ENCODE data around the gene PLEKHM2.

DNA sequence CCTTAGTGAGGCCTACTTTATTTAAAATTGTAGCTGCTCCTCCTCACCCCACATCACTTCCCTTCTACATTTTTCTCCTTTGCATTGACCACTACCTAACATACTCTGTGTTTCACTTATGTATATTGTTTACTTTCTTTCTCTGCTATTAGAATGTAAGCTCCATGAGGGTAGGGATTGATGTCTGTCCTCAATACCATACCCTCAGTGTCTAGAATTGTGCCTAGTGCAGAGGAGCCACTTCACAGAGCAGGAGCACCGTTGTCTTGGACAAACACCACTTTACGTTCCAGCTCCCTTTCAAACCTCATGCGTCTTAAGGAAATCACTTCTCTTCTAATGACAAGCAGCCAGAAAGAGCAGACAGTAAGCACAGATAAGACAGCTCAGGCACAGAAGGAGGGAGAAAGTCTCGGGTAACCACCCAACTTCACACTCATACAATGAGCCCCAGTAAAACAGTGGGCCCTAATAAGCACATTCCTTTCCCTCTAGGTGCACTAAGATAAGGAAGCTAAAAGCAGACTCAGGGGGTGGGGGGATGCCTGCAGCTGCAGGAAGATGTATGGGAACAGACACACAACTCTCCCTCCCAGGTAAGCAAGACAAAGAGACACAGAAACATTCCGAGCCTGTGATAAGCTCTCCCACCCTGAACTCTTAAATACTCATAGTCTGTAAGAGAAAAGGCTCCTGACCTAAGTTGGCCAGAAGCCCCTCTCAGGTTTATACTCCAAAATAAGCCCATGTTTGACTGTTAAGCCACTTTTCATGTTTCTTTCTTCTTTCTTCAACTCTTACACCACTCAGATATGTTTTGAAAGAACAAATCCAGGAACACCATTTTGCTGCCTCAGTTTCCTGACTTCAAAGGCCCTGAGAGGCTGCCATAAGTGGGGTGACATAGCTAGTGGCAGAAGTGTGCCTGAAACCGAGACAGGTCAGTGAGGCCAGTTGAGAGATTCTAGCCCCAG is 7.1 kb upstream of the PLEKHM2 start:
- TF ChIP-seq, protein P1, sequence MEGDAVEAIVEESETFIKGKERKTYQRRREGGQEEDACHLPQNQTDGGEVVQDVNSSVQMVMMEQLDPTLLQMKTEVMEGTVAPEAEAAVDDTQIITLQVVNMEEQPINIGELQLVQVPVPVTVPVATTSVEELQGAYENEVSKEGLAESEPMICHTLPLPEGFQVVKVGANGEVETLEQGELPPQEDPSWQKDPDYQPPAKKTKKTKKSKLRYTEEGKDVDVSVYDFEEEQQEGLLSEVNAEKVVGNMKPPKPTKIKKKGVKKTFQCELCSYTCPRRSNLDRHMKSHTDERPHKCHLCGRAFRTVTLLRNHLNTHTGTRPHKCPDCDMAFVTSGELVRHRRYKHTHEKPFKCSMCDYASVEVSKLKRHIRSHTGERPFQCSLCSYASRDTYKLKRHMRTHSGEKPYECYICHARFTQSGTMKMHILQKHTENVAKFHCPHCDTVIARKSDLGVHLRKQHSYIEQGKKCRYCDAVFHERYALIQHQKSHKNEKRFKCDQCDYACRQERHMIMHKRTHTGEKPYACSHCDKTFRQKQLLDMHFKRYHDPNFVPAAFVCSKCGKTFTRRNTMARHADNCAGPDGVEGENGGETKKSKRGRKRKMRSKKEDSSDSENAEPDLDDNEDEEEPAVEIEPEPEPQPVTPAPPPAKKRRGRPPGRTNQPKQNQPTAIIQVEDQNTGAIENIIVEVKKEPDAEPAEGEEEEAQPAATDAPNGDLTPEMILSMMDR (IDR thresholded peaks at IDR 0.05; ENCODE audit: borderline replicate concordance, extremely low read depth, low read length, poor library complexity, severe bottlenecking) = no peak
- no peak for TF ChIP-seq EZH2 (IDR thresholded peaks at IDR 0.05; ENCODE audit: borderline replicate concordance, low read depth, low read length, severe bottlenecking)

Data from DND-41 (cell line).